HG03378 (cell line): ENCODE data around the gene EN1.

Experiments used
- ATAC-seq: cut with Tn5 transposase; IDR thresholded peaks from one replicate; pipeline ENCODE4 v1.9.1; 2021; ENCODE audit warnings: mild to moderate bottlenecking, moderate library complexity; ENCODE audit not compliant: unreplicated experiment

The EN1 gene

GRCh38 chr2:118856330-118856977 lies 9.0 kb upstream of the EN1 start:
- no peak for ATAC-seq

- ATAC-seq, result peak; percentile 89
Measured at GRCh38 chr2:118855451-118856279, 8.2 kb upstream of the EN1 start.

- no peak for ATAC-seq
Measured at GRCh38 chr2:118854507-118855345, 7.3 kb upstream of the EN1 start.

GRCh38 chr2:118853651-118854291 lies 6.3 kb upstream of the EN1 start:
- no peak for ATAC-seq

GRCh38 chr2:118853129-118853640 lies 5.7 kb upstream of the EN1 start:
- ATAC-seq, result no peak

GRCh38 chr2:118852605-118853128 lies 5.2 kb upstream of the EN1 start:
- ATAC-seq, result no peak

- ATAC-seq, result no peak
Measured at GRCh38 chr2:118851650-118852049, 4.2 kb upstream of the EN1 start.

GRCh38 chr2:118850901-118851415 lies 3.5 kb upstream of the EN1 start:
- no peak for ATAC-seq

GRCh38 chr2:118850168-118850900 lies 2.9 kb upstream of the EN1 start:
- no peak for ATAC-seq

GRCh38 chr2:118849226-118850167 lies 2.0 kb upstream of the EN1 start:
- ATAC-seq, result no peak

GRCh38 chr2:118848381-118849225 lies 1.2 kb upstream of the EN1 start:
- ATAC-seq, result no peak

GRCh38 chr2:118847762-118848172 lies 319 bp upstream of the EN1 start:
- ATAC-seq, result no peak

- no peak for ATAC-seq
Measured at GRCh38 chr2:118846442-118846952, 951 bp downstream of the EN1 start.

- no peak for ATAC-seq
Measured at GRCh38 chr2:118845522-118846441, 1.7 kb downstream of the EN1 start.

- no peak for ATAC-seq
Measured at GRCh38 chr2:118845005-118845521, 2.4 kb downstream of the EN1 start.
